GM12801 (cell line): ENCODE data around the gene CXCL1.

ENCODE experiments used
- TF ChIP-seq, protein P1 (sequence below): IDR thresholded peaks from one replicate; pipeline ENCODE4 v1.5.1; 2011; ENCODE audit warnings: control low read depth; ENCODE audit not compliant: insufficient read length; ENCODE audit errors: extremely low read depth

The CXCL1 gene

GRCh38 chr4:73912191-73912590, 43.0 kb downstream of the CXCL1 start:
- TF ChIP-seq, protein P1, sequence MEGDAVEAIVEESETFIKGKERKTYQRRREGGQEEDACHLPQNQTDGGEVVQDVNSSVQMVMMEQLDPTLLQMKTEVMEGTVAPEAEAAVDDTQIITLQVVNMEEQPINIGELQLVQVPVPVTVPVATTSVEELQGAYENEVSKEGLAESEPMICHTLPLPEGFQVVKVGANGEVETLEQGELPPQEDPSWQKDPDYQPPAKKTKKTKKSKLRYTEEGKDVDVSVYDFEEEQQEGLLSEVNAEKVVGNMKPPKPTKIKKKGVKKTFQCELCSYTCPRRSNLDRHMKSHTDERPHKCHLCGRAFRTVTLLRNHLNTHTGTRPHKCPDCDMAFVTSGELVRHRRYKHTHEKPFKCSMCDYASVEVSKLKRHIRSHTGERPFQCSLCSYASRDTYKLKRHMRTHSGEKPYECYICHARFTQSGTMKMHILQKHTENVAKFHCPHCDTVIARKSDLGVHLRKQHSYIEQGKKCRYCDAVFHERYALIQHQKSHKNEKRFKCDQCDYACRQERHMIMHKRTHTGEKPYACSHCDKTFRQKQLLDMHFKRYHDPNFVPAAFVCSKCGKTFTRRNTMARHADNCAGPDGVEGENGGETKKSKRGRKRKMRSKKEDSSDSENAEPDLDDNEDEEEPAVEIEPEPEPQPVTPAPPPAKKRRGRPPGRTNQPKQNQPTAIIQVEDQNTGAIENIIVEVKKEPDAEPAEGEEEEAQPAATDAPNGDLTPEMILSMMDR = no peak

GRCh38 chr4:73914071-73914470, 44.9 kb downstream of the CXCL1 start:
- TF ChIP-seq, protein P1 = no peak

DNA sequence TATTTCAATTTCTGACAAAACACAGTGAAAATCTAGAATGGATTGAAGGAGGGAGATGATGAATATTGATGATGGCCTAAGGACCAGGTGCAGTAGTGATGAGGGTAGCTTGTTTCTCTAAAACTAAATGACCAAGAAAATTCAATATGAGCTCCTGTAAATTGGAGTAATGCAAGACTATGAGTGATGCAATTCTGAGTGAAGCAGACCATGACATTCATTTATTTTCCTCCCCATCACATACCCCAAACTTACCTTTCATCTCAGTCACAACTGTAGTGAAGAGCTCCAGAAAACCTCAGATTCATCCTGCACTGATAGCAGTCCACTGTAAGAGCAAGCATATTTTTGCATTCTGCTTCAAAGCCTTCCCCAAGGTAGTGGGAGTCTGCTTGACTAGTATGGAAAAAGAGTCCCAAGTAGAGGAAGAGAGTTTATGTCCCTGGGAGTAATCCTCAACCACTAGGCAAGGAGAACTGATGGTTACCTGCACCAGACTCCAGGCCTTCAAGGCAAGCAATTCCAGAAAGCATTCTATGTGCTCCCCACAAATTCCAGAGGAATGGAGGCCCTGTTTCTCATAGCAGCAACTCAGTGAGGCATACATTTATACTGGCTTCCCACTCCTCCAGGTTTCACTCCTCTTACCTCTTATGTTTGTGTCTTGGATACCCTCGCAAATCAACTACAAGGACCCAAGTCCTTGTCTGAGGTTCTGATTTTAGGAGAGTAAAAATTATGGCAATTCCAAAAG, 47.2 kb downstream of the CXCL1 start:
- TF ChIP-seq, protein P1 = no peak

DNA sequence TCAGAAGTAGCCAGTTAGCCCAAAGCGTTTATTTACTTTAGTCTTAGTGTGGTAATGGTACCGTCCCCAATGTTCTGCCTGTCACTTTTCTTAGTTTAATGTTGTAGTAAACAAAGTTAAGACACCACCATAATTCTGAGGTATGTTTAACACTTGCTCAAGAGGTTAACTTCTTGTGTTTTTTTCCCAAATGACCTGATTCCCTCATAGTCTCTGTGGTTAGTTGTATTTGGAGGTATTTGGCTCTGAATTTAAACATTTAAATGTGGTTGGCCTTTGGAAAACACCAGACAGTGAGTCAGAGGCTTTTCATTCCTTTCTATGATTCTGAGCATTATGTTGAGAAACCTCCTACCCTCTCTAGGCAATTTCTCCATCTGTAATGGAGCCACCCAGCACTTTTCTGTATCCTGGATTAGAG, 47.9 kb downstream of the CXCL1 start:
- TF ChIP-seq, protein P1 = no peak

DNA sequence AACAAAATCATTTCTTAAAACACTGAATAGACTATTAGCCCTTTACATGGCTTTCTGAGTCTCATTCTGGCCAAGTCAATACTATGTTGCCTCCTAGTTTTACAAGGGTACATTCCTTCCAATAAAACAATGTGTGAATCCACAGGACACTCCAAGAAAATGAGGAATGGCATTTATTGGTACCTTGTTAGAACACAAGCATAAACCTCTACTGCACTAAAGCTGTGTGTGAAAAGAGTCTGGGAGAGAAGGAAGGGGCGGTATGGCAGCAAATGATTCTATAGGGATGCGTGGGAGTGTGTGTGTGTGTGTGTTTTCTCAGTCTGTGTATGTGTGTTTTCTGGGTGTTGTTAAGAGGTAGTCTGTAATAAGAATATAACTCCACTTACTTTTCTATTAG, 48.9 kb downstream of the CXCL1 start:
- TF ChIP-seq, protein P1 = no peak

DNA sequence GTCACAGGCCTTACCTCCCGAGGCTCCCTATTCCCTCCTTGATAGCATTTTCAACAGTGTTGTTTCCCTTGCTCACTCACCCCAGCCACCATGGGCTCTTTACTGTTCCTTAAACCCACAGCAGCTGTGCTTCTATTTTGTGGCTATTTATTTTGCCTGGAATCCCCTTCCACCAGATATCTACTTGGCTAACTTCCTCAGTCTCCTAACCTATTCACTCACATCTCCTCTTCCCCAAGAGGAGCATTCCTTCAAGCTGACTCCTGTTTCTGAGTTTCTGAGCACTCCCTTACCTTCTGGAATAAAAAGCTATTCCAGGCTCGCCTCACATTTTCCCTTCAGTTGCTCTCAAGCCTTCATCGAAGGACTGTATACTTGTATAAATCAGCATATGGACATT, 50.5 kb downstream of the CXCL1 start:
- TF ChIP-seq, protein P1 = no peak
